ENCODE results near the gene MAP3K2.

DNA sequence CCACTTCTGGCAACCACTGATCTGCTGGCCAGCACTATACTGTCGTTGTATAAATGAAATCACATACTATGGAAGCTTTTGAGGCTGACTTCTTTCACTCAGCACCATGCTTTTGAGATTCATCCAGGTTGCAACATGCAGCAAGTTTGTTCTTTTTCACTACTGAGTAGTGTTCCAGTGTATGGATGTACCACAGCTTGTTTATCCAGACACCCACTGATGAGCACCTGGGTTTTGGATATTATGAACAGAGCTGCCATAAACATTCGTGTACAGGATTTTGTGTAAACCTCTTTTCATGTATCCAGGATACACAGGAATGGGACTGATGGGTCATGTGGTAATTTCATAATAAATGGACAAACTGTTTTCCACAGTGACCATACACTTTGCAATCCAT is 104.5 kb downstream of the MAP3K2 start:
- TF ChIP-seq JUND (IDR thresholded peaks at IDR 0.05; ENCODE audit: low read length) (no peak), TAF1 (IDR thresholded peaks at IDR 0.05; ENCODE audit: low read depth, low read length) (no peak), RBBP5 (IDR thresholded peaks at IDR 0.05; ENCODE audit: borderline replicate concordance, low read depth, low read length) (no peak), POLR2A (IDR thresholded peaks at IDR 0.05; ENCODE audit: control extremely low read depth in 1 of 2, low read depth in 2 of 2, low read length in 2 of 2) (no peak), EZH2 (IDR thresholded peaks at IDR 0.05; ENCODE audit: low read depth, low read length, severe bottlenecking) (no peak), SP4 (IDR thresholded peaks at IDR 0.05; ENCODE audit: low read length) (no peak), SAP30 (IDR thresholded peaks at IDR 0.05; ENCODE audit: insufficient read depth, insufficient replicate concordance, low read length) (no peak)
- TF ChIP-seq, protein P1, sequence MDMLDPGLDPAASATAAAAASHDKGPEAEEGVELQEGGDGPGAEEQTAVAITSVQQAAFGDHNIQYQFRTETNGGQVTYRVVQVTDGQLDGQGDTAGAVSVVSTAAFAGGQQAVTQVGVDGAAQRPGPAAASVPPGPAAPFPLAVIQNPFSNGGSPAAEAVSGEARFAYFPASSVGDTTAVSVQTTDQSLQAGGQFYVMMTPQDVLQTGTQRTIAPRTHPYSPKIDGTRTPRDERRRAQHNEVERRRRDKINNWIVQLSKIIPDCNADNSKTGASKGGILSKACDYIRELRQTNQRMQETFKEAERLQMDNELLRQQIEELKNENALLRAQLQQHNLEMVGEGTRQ (IDR thresholded peaks at IDR 0.05; ENCODE audit: low read length): no peak
- TF ChIP-seq, protein P2, sequence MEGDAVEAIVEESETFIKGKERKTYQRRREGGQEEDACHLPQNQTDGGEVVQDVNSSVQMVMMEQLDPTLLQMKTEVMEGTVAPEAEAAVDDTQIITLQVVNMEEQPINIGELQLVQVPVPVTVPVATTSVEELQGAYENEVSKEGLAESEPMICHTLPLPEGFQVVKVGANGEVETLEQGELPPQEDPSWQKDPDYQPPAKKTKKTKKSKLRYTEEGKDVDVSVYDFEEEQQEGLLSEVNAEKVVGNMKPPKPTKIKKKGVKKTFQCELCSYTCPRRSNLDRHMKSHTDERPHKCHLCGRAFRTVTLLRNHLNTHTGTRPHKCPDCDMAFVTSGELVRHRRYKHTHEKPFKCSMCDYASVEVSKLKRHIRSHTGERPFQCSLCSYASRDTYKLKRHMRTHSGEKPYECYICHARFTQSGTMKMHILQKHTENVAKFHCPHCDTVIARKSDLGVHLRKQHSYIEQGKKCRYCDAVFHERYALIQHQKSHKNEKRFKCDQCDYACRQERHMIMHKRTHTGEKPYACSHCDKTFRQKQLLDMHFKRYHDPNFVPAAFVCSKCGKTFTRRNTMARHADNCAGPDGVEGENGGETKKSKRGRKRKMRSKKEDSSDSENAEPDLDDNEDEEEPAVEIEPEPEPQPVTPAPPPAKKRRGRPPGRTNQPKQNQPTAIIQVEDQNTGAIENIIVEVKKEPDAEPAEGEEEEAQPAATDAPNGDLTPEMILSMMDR (IDR thresholded peaks at IDR 0.05; ENCODE audit: control extremely low read depth in 1 of 3, insufficient read depth in 1 of 3, low read depth in 1 of 3, low read length in 3 of 3): no peak
